Thoracic aorta (tissue), 2 donors: ENCODE results near the gene RDH5. TPM values are rescaled to one million over a fixed set of nuclear protein-coding genes. Genes with fewer than 3 reads are reported as not detected.

ENCODE experiments used
- ATAC-seq: fragments of 150-250 bp; one replicate; pipeline ENCODE4 v1.8.0; 2017; ENCODE audit warnings: low read depth; ENCODE audit not compliant: insufficient number of reproducible peaks, low FRiP score
- DNase-seq: peaks from one replicate; pipeline ENCODE4 v3.0.0-alpha.2; 2020; ENCODE audit warnings: low spot score
- H3K27ac ChIP-seq, 2 donors: fragments of 200-600 bp; sonication (generic); 1 replicate in 1 of 2; 2 replicates in 1 of 2; pipeline ENCODE4 v1.5.1; 2016; ENCODE audit warnings: mild to moderate bottlenecking in 2 of 2, moderate library complexity in 2 of 2
- H3K27me3 ChIP-seq: fragments of 200-600 bp; sonication (generic); replicated peaks from 2 replicates; pipeline ENCODE4 v1.6.0; 2016; ENCODE audit warnings: mild to moderate bottlenecking; ENCODE audit not compliant: insufficient read depth
- H3K36me3 ChIP-seq: fragments of 200-600 bp; sonication (generic); one replicate; pipeline ENCODE4 v1.5.1; 2016
- H3K4me1 ChIP-seq, 2 donors: fragments of 200-600 bp; sonication (generic); 1 replicate in 1 of 2; 2 replicates in 1 of 2; pipeline versions ENCODE4 v1.5.1 to v1.6.0; 2016; ENCODE audit warnings: low read depth in 2 of 2, mild to moderate bottlenecking in 1 of 2; ENCODE audit not compliant: control insufficient read depth in 1 of 2
- H3K4me3 ChIP-seq: fragments of 200-600 bp; sonication (generic); 2 replicates; pipeline ENCODE4 v1.5.1; 2016; ENCODE audit warnings: mild to moderate bottlenecking
- H3K9me3 ChIP-seq: fragments of 200-600 bp; sonication (generic); 2 replicates; pipeline ENCODE4 v1.5.1; 2016
- total RNA-seq, 2 donors: library from RNA; depleted of rRNA; stranded (reverse); fragments of >200 nt; gene quantifications; one replicate each; pipeline versions ENCODE4 v1.1.0 to v1.2.3, GENCODE V29; 2016
- TF ChIP-seq, protein P1 (sequence below): fragments of 200-600 bp; sonication (generic); IDR thresholded peaks from one replicate; pipeline ENCODE4 v1.5.1; 2019; ENCODE audit warnings: antibody characterized with exemption

Gene RDH5
- total RNA-seq, 2 donors from 2014 or later = 24.4 to 29.5 TPM

DNA sequence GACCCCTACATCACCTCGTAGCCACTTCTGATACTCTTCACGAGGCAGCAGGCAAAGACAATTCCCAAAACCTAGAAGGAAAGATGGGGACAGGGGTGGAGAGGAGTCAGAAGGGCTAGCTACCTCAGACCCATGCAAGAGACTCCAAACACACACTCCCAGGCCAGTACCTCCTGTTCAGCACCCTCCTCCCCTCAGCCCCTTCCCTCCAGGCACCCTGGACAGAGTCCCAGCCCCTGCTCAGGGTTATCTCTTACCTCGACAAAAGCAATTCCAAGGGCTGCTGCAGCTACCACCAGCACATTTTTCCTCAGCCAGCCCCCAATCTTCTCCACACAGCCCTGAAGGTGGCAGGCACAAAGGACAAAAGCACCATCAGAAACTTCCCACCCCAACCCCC, 5.4 kb downstream of the RDH5 start:
- peaks cover 21% of the 10 kb centered on the region for H3K36me3 ChIP-seq
- peaks cover 29 to 80% of the 10 kb centered on the region in 2 donors for H3K4me1 ChIP-seq
- ATAC-seq = no peak
- H3K4me3 ChIP-seq = no peak overlapping the region
- no peak for DNase-seq
- H3K9me3 ChIP-seq = no peaks in the 10 kb centered on the region
- H3K27me3 ChIP-seq = no peaks in the 10 kb centered on the region
- H3K27ac ChIP-seq = no peak overlapping the region
- TF ChIP-seq, protein P1, sequence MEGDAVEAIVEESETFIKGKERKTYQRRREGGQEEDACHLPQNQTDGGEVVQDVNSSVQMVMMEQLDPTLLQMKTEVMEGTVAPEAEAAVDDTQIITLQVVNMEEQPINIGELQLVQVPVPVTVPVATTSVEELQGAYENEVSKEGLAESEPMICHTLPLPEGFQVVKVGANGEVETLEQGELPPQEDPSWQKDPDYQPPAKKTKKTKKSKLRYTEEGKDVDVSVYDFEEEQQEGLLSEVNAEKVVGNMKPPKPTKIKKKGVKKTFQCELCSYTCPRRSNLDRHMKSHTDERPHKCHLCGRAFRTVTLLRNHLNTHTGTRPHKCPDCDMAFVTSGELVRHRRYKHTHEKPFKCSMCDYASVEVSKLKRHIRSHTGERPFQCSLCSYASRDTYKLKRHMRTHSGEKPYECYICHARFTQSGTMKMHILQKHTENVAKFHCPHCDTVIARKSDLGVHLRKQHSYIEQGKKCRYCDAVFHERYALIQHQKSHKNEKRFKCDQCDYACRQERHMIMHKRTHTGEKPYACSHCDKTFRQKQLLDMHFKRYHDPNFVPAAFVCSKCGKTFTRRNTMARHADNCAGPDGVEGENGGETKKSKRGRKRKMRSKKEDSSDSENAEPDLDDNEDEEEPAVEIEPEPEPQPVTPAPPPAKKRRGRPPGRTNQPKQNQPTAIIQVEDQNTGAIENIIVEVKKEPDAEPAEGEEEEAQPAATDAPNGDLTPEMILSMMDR = no peak

DNA sequence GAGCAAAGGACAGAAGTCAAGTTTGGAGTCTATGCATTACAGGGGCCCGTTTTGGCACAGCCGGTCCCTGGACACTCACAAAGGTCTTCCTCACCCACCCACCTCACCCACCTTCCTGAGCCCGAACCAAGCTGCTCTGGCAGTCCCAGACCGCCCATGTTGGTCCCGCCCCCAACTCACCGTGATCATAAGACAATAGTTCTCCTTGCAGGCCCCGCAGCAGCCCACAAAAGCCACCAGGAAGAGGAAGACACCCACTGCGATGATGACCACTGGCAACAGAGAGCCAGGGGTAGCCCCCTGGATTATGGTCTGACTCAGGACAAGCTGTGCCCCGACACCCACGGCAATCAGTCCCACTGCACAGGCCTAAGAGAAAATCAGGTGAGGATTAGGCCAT, 6.8 kb downstream of the RDH5 start:
- Histone ChIP-seq H3K27ac (peak overlapping the region; percentile 98 to 100), H3K4me1 (peaks cover 23 to 72% of the 10 kb centered on the region in 2 donors), H3K36me3 (peaks cover 21% of the 10 kb centered on the region), H3K27me3 (no peaks in the 10 kb centered on the region), H3K4me3 (peak overlapping the region; percentile 95), H3K9me3 (no peaks in the 10 kb centered on the region)
- no peak for DNase-seq
- no peak for ATAC-seq
- TF ChIP-seq, protein P1 = no peak

DNA sequence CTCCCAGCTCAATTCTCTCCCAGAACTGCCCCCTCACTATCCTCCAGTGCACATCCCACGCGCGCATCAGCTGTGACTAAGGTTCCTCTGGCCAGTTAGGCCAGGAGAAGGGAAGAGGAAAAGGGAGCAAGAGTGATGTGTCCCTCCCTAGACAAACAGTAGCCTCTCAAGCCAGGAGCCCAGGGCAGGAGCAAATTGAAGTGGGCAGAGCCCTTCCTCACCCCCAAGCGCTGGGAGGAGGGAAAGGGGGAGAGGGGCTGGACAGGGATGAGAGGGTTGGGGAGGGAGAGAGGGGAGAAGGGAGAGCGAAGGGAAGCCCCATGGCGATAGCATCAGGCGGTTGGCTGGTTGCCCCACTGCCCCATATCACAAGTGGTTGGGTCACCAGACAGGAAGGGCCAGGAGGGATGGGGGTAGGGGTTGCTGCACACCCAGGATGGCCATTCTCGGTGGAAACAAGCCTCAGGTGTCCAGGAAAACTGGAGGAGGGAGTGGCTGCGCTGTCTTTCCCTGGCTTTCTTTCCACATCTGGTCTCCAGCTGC, 7.5 kb downstream of the RDH5 start:
- Histone ChIP-seq H3K27ac (peak overlapping the region; percentile 98 to 100), H3K4me1 (peaks cover 23 to 67% of the 10 kb centered on the region in 2 donors), H3K27me3 (no peaks in the 10 kb centered on the region), H3K4me3 (peak overlapping the region; percentile 95), H3K36me3 (peaks cover 21% of the 10 kb centered on the region), H3K9me3 (no peaks in the 10 kb centered on the region)
- no peak for ATAC-seq
- no peak for DNase-seq
- TF ChIP-seq, protein P1 = no peak

DNA sequence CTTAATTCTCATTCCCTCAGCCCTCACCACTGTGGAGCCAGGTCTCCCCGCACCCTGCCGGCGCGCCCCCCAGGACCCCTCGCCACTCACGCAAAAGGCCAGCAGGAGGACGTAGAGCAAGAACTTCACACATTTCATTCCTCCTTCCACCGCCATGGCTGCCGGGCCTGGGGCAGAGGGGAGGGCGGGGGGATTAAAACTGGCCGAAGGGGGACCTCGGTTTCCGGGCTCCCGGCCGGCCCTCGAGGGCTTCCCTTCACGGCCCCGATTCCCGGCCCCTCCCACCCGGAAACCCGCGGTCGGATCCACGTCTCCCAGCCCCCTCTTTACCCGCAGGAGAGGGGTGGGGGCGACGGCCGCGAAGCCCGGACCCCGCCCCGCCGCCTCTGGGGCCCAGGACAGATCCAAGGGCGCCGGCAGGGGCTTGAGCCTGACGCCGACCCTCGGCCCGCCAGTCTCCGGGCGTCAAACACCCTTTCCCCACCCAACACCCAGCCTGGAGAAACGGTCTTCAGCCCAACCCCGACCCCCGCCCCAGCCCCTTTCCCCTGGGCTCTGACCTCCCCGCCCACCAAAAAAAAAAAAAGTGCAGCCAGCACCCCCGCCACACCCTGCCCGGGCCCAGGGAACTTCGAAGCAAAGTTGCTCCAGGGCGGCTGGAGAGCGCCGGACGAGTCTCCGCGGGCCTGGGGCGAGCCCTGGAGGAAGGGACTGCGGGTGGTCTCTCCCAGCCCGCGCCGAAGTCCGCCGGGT, 8.2 kb downstream of the RDH5 start:
- peaks cover 21% of the 10 kb centered on the region for H3K36me3 ChIP-seq
- no peaks in the 10 kb centered on the region for H3K27me3 ChIP-seq
- DNase-seq = no peak
- H3K4me3 ChIP-seq = peak overlapping the region; percentile 95
- no peaks in the 10 kb centered on the region for H3K9me3 ChIP-seq
- no peak for ATAC-seq
- TF ChIP-seq, protein P1 = no peak
- peak overlapping the region; percentile 98 to 100 for H3K27ac ChIP-seq
- peaks cover 23 to 60% of the 10 kb centered on the region in 2 donors for H3K4me1 ChIP-seq

DNA sequence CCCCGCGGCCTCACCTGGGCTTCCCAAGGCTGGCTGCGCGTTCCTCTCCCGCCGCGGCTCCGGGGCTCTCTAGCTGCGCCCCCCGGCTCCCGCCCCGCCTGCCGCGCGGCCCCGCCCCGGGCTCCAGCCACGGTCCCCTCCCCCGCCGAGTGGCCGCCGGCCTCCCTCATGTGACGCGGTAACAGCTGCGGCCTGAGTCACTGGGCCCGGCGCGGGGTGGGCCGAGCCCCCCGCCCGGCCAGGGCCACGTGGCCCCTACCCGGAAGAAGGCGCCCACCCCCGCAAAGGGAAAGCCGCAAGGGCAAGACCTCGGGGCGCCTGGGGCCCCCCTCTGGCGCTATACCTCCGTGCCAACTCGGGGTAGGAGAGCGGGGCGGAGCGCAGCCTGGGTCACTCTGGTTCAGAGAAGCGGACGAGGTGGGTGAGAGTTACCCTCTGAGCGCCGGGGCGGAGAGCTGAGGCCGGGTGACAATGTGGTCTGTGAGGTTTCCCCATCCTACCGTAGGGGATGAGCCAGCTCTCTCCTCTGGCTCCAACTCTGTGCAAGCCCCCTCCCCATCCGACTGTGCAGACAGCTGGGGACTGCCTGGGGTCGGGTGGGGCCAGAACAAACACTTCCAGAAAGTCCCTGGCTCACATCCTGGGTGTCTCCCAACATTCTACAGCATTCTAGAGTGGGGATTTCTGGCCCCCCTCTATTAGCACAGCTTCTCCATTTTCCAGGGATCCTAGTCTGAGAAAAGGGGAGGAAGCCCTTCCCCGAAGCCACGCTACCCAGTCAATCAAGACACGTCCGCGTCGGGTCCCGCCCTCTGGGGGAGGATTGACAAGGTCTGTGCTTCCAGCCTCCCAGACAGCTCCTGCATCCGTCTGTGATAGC, 9.0 kb downstream of the RDH5 start, which contains the start of gene CD63:
CD63 (minus strand) TSS at position 71 of the 880 bp plus-strand sequence. CDS start 668 bp downstream, outside the sequence.
- Histone ChIP-seq H3K27ac (peak within 1 kb of the TSS; percentile 98 to 100), H3K9me3 (no peaks in the 10 kb centered on the region), H3K27me3 (no peaks in the 10 kb centered on the region), H3K4me3 (peak within 1 kb of the TSS; percentile 95), H3K4me1 (peaks cover 23 to 52% of the 10 kb centered on the region in 2 donors), H3K36me3 (peaks cover 21% of the 10 kb centered on the region)
- ATAC-seq (peak; percentile 86), DNase-seq (peak; percentile 83)
- TF ChIP-seq, protein P1 = no peak
